IPS DF 6.9 (cell line): ENCODE data around the gene DENND5A.
"Not testable (repeated sequence)": the region's sequence is repeated elsewhere in the genome, so short reads cannot be mapped to it uniquely, and the experiment has no call there.

ENCODE experiments used
- DNase-seq: peaks from one replicate; pipeline ENCODE4 v3.0.0-alpha.2; 2013; ENCODE audit warnings: low read depth, low spot score
- H3K27ac ChIP-seq: one replicate; pipeline ENCODE4 v1.5.1; 2013; ENCODE audit warnings: low read length, control low read depth
- H3K27me3 ChIP-seq: 2 replicates; pipeline ENCODE4 v1.6.1; 2013; ENCODE audit warnings: mild to moderate bottlenecking, low read length; ENCODE audit not compliant: control insufficient read depth, insufficient read depth
- H3K36me3 ChIP-seq: 2 replicates; pipeline ENCODE4 v1.6.1; 2013; ENCODE audit warnings: low read length; ENCODE audit not compliant: control insufficient read depth, insufficient read depth
- H3K4me1 ChIP-seq: 2 replicates; pipeline ENCODE4 v1.6.1; 2013; ENCODE audit warnings: low read length; ENCODE audit not compliant: control insufficient read depth, insufficient read depth
- H3K4me3 ChIP-seq: 2 replicates; pipeline ENCODE4 v1.5.1; 2013; ENCODE audit warnings: mild to moderate bottlenecking, low read length
- H3K9me3 ChIP-seq: 2 replicates; pipeline ENCODE4 v1.6.1; 2013; ENCODE audit warnings: low read length, inconsistent platforms; ENCODE audit not compliant: control insufficient read depth, insufficient read depth
- WGBS: extraction: QIAGEN DNeasy Blood & Tissue Kit; methylation state at CpG from one replicate; pipeline ENCODE4 v1.1.7; 2013; ENCODE audit warnings: mixed read lengths, missing lambda C conversion rate; ENCODE audit not compliant: insufficient read length, insufficient coverage; 5-methylcytosine and 5-hydroxymethylcytosine counted together

DENND5A gene

GRCh38 chr11:9264316-9265210, 587 bp downstream of the DENND5A start:
- H3K4me1 ChIP-seq = no peaks in the 10 kb centered on the region
- H3K27ac ChIP-seq = no peak overlapping the region
- no peak for DNase-seq
- peak overlapping the region; percentile 64 for H3K4me3 ChIP-seq
- no CpG with 5 or more reads among the region's 76 CpGs for WGBS
- H3K9me3 ChIP-seq = no peaks in the 10 kb centered on the region
- H3K27me3 ChIP-seq = no peaks in the 10 kb centered on the region
- no peaks in the 10 kb centered on the region for H3K36me3 ChIP-seq

GRCh38 chr11:9263840-9264315, 1.3 kb downstream of the DENND5A start:
- H3K27ac ChIP-seq = no peak overlapping the region
- no peaks in the 10 kb centered on the region for H3K4me1 ChIP-seq

GRCh38 chr11:9260838-9261146, 4.4 kb downstream of the DENND5A start:
- no CpG with 5 or more reads among the region's 2 CpGs for WGBS
- not testable (repeated sequence) for H3K36me3 ChIP-seq, H3K27me3 ChIP-seq, H3K27ac ChIP-seq, H3K4me1 ChIP-seq, H3K9me3 ChIP-seq, DNase-seq, H3K4me3 ChIP-seq

More at GRCh38 chr11:9263840-9264315, 1.3 kb downstream of the DENND5A start:
- no peak for DNase-seq
- Histone ChIP-seq H3K36me3 (no peaks in the 10 kb centered on the region), H3K4me3 (peak overlapping the region; percentile 64; the same call in 1 of the 2 replicates), H3K27me3 (no peaks in the 10 kb centered on the region), H3K9me3 (no peaks in the 10 kb centered on the region)
- WGBS = no CpG with 5 or more reads among the region's 9 CpGs

GRCh38 chr11:9259981-9260837, 4.9 kb downstream of the DENND5A start:
- WGBS = no CpG with 5 or more reads among the region's 4 CpGs
- H3K27me3 ChIP-seq = no peaks in the 10 kb centered on the region
- no peak for DNase-seq
- no peaks in the 10 kb centered on the region for H3K36me3 ChIP-seq
- H3K27ac ChIP-seq = no peak overlapping the region
- H3K4me1 ChIP-seq = no peaks in the 10 kb centered on the region
- H3K4me3 ChIP-seq = no peak overlapping the region
- H3K9me3 ChIP-seq = no peaks in the 10 kb centered on the region

GRCh38 chr11:9258279-9258678, 6.9 kb downstream of the DENND5A start:
- no CpG with 5 or more reads among the region's 4 CpGs for WGBS
- not testable (repeated sequence) for H3K27me3 ChIP-seq, H3K4me1 ChIP-seq, H3K9me3 ChIP-seq, H3K27ac ChIP-seq, H3K36me3 ChIP-seq, DNase-seq, H3K4me3 ChIP-seq

- DNase-seq = no peak
- H3K27ac ChIP-seq = no peak overlapping the region
- WGBS = no CpG with 5 or more reads among the region's 3 CpGs
- no peaks in the 10 kb centered on the region for H3K36me3 ChIP-seq
- no peak overlapping the region for H3K4me3 ChIP-seq
- no peaks in the 10 kb centered on the region for H3K27me3 ChIP-seq
- no peaks in the 10 kb centered on the region for H3K4me1 ChIP-seq
- no peaks in the 10 kb centered on the region for H3K9me3 ChIP-seq
Measured at GRCh38 chr11:9254416-9254815, 10.7 kb downstream of the DENND5A start.

- no peak for DNase-seq
- Histone ChIP-seq H3K4me3 (no peak overlapping the region), H3K9me3 (no peaks in the 10 kb centered on the region), H3K27me3 (no peaks in the 10 kb centered on the region), H3K4me1 (no peaks in the 10 kb centered on the region), H3K27ac (no peak overlapping the region), H3K36me3 (no peaks in the 10 kb centered on the region)
- no CpG with 5 or more reads among the region's 3 CpGs for WGBS
Measured at GRCh38 chr11:9253086-9253485, 12.1 kb downstream of the DENND5A start.

- Histone ChIP-seq H3K36me3 (no peaks in the 10 kb centered on the region), H3K27ac (no peak overlapping the region), H3K4me1 (no peaks in the 10 kb centered on the region), H3K9me3 (no peaks in the 10 kb centered on the region), H3K4me3 (no peak overlapping the region), H3K27me3 (no peaks in the 10 kb centered on the region)
- WGBS = no CpG with 5 or more reads among the region's 3 CpGs
- DNase-seq = no peak
Measured at GRCh38 chr11:9251311-9251710, 13.8 kb downstream of the DENND5A start.

GRCh38 chr11:9250139-9250582, 15.0 kb downstream of the DENND5A start:
- DNase-seq = no peak
- H3K36me3 ChIP-seq = no peaks in the 10 kb centered on the region
- no CpG with 5 or more reads among the region's 2 CpGs for WGBS
- no peaks in the 10 kb centered on the region for H3K9me3 ChIP-seq
- H3K27me3 ChIP-seq = no peaks in the 10 kb centered on the region
- no peaks in the 10 kb centered on the region for H3K4me1 ChIP-seq
- no peak overlapping the region for H3K4me3 ChIP-seq
- no peak overlapping the region for H3K27ac ChIP-seq

GRCh38 chr11:9249252-9249651, 15.9 kb downstream of the DENND5A start:
- no peaks in the 10 kb centered on the region for H3K36me3 ChIP-seq
- H3K27me3 ChIP-seq = no peaks in the 10 kb centered on the region
- H3K4me3 ChIP-seq = no peak overlapping the region
- no peaks in the 10 kb centered on the region for H3K4me1 ChIP-seq
- H3K9me3 ChIP-seq = no peaks in the 10 kb centered on the region
- no peak overlapping the region for H3K27ac ChIP-seq
- WGBS = no CpG with 5 or more reads among the region's 7 CpGs
- DNase-seq = no peak
